ENCODE results near the gene PHETA1. TPM values are rescaled to one million over a fixed set of nuclear protein-coding genes. Genes with fewer than 3 reads are reported as not detected.

Gene PHETA1, protein sequence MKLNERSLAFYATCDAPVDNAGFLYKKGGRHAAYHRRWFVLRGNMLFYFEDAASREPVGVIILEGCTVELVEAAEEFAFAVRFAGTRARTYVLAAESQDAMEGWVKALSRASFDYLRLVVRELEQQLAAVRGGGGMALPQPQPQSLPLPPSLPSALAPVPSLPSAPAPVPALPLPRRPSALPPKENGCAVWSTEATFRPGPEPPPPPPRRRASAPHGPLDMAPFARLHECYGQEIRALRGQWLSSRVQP
- 7.8 TPM for total RNA-seq

DNA sequence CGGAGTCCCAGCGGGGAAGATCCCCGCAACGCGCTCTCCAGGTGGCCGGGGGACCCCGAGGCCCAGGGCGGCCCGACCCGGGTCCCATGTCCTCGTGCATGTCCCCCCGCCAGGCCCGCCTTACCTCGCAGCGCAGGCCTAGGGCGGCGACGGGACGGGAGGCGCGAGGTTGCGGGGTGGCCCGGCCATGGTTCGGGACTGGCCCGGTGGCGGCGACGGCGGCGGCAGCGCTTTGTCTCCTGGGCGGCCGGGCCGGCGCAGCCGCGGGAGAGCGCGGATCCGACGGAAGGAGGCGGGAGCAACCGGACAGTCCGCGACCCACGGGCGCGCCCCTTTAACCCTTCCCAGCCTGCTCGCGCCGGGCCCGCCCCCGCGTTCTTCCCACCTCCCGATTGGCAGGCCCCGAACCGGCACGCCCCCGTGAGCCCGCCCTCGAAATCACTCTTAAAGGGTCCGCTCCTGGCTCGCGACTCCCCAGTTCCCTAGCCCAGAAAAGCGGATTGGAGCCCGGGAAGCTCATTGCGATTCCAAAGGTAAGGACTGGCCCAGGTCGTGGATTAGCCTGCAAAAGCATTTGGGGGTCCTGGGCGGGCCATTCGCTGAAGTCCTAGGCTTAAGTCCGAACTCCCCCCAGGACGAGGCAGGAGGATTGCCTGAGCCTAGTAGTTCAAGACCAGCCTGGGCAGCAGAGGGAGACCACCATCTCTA is at the start of gene PHETA1:
Gene PHETA1, minus strand, starts transcription at position 308 of the 708 bp plus-strand sequence. CDS start 5,668 bp downstream, outside the sequence.

DNA sequence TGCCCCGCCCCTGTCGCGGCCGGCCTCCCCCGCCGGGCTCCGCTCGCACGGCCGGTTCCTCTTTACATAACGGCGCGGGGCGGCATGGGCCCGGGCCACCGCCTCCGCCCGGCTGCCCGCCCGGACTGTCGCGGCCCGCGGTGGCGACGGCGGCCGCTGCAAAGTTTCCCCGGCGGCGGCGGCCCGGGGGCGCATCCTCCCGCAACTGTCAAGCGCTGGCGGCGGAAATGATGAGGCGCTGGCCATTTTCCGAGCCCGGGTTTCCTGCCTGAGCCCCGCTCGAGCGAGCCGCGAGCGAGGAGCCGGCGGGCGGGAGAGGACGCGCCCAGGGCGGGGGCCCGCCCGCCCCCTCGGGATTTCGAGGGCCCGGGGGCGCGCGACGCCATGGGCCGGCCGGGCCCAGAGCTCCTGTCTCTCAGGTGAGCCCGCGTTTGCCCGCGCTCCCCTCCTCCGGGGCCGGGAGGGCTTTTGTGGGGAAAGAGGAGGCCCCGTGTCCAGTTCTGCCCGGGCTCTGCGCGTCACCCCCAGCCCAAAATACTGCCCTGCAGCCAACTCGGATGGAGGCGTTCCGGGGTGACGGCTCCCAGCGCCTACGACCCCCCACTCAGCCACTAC is 37.1 kb upstream of the PHETA1 start, which contains the start of gene SH2B3:
Gene SH2B3, plus strand, starts transcription at position 65 of the 615 bp plus-strand sequence. CDS start 12,223 bp downstream, outside the sequence.

Small RNA genes within 50 kb of the gene (small RNA-seq; reads per million reads assigned to genes)
- gene RNA5SP373 (ENCODE audit: low replicate concordance): not detected

Other genes starting within 250 kb of the PHETA1 start
- 5.0 TPM for gene SH2B3, start 36.8 kb upstream of the PHETA1 start, total RNA-seq
- 117 TPM for gene ATXN2, start 230.2 kb upstream of the PHETA1 start, total RNA-seq